ENCODE measurements around the gene TUSC2.

GRCh38 chr3:50338965-50339364 is 10.9 kb upstream of the TUSC2 start:
- TF ChIP-seq ZBTB49 (tag by site-specific recombination; IDR thresholded peaks at IDR 0.05; ENCODE audit: low read depth) (no peak), CTCF (tag by site-specific recombination; IDR thresholded peaks at IDR 0.05) (no peak), ZNF24 (tag by site-specific recombination; IDR thresholded peaks at IDR 0.05) (no peak), ZSCAN5A (tag by site-specific recombination; IDR thresholded peaks at IDR 0.05) (no peak), ZNF529 (tag by site-specific recombination; IDR thresholded peaks at IDR 0.05; ENCODE audit: insufficient replicate concordance) (no peak), TSHZ1 (tag by site-specific recombination; IDR thresholded peaks at IDR 0.05; ENCODE audit: borderline replicate concordance) (no peak), ZNF174 (tag by site-specific recombination; IDR thresholded peaks at IDR 0.05) (no peak), PRDM10 (tag by site-specific recombination; IDR thresholded peaks at IDR 0.05) (no peak)
